ENCODE measurements around the gene CLDN9.

The CLDN9 gene

DNA sequence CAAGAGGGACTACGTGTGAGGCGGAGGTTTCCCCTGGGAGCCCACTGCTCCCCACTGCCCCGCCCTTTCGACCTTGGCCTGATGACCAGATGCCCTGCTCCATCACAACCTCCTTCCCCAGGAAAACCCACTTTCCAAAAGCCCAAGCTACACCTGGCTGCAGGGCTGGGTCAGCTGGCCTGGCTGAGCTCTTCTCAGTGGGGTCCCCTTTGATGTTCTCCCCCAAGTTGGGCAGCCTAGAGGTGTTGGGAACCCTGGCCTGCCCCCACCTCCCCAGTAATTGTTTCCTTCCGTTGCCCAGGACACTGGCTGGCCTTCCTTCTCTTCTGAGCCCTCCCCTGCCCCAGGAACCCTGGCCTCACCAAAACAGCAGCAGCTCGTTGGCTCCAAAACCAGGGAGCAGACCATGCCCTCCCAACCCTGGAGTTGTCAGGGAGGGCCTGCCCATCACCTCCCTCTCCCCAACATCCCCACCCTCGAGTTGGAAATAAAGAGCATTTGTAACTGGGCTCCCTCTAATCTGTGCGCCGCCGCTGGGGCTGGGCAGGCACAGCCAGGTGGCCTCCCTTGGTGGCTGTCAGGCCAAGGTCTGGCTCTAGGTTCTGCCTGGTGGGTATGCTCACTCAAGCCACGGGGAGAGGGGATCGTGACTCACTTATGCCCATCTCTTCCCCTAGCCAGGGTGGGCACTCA lies 1.4 kb downstream of the CLDN9 start:
- Mint-ChIP-seq H3K4me1 (ENCODE audit: low read depth) (peaks cover 16% of the 10 kb centered on the region), H3K27me3 (peaks cover 76% of the 10 kb centered on the region), H3K9me3 (no peaks in the 10 kb centered on the region), H3K27ac (no peak overlapping the region), H3K36me3 (ENCODE audit: low read depth) (no peaks in the 10 kb centered on the region), H3K4me3 (no peak overlapping the region)
- intact Hi-C loops (cut with micrococcal nuclease) = no loop called here

DNA sequence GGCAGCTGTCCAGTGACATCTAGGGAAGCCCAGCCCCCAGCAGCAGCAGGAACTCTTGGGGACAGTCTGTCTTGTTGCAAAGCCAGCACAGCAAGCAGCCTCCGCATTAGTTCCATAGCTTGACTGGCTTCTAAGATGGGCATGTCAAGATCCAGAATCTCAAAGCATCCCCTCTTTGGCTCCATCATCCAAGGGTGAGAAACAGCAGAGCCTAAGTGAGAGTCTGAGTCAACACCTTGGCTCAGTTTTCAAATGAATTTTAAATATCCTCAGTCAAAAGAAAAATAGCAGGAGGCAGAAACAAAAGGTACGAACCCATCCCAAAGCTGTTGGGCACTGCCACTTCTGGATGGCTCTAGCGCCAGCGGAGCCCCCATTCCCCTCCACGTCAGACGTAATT lies 2.2 kb downstream of the CLDN9 start:
- intact Hi-C loops (cut with micrococcal nuclease) = no loop called here
- no peak overlapping the region for H3K4me3 Mint-ChIP-seq

DNA sequence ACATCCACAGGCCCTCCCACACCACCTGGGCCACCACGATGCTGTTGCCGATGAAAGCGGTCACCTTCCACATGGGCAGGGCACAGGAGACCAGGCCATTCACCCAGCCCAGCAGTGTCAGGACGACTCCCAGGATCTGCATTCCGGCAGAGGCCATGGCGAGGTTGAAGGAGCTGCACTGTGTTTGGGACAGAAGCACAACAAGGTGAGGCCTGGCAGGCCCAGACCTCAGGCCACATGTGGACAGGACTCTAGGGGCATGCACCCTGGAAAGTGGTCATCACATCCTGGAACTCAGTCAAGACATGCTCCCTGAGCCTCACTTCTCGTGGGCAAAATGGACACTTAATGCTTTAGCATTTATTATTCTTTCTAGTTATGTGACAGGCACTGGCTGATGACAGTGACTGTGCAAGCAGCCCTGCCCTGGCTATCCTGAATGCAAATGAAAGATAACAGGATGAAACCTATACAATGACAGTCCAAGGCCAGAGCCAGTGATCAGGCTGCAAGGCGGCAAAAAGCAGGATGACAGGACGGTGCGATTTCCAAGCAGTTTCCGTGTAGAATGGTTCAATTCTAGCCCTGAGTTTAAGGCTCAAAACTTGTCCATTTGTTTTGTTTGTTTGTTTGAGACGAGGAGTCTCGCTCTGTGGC lies 3.3 kb downstream of the CLDN9 start:
- Mint-ChIP-seq H3K36me3 (ENCODE audit: low read depth) (peaks cover 4% of the 10 kb centered on the region), H3K4me3 (no peak overlapping the region), H3K27ac (no peak overlapping the region), H3K4me1 (ENCODE audit: low read depth) (peaks cover 30% of the 10 kb centered on the region), H3K27me3 (peaks cover 79% of the 10 kb centered on the region), H3K9me3 (no peaks in the 10 kb centered on the region)
- intact Hi-C loops (cut with micrococcal nuclease) = no loop called here

More for the DNA sequence above, 2.2 kb downstream of the CLDN9 start:
- Mint-ChIP-seq H3K27me3 (peaks cover 82% of the 10 kb centered on the region), H3K36me3 (ENCODE audit: low read depth) (no peaks in the 10 kb centered on the region), H3K4me1 (ENCODE audit: low read depth) (peaks cover 24% of the 10 kb centered on the region), H3K9me3 (no peaks in the 10 kb centered on the region), H3K27ac (no peak overlapping the region)

DNA sequence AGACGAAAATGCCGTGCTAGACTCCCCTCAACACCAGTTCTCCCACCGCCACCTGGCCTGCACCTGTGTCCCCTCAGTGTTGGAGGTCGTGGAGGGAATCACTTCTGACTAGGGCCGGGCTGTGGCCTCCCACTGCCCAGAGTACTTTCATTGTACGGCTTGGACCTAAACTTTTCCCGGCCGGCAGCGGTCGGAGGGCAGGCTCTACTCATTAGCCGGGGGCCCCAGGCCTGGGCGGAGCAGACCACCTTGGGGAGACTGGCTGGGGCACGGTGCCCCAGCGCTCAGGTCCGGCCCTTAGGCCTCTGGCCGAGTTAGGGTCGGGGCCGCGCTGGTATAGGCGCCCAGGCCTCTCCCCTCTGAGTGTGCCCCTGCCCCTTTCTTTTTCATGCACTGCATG lies 4.6 kb downstream of the CLDN9 start:
- Mint-ChIP-seq H3K36me3 (ENCODE audit: low read depth) (peaks cover 4% of the 10 kb centered on the region), H3K4me1 (ENCODE audit: low read depth) (peaks cover 39% of the 10 kb centered on the region), H3K27ac (no peak overlapping the region), H3K4me3 (no peak overlapping the region), H3K27me3 (peaks cover 66% of the 10 kb centered on the region), H3K9me3 (no peaks in the 10 kb centered on the region)
- intact Hi-C loops (cut with micrococcal nuclease) = no loop called here

DNA sequence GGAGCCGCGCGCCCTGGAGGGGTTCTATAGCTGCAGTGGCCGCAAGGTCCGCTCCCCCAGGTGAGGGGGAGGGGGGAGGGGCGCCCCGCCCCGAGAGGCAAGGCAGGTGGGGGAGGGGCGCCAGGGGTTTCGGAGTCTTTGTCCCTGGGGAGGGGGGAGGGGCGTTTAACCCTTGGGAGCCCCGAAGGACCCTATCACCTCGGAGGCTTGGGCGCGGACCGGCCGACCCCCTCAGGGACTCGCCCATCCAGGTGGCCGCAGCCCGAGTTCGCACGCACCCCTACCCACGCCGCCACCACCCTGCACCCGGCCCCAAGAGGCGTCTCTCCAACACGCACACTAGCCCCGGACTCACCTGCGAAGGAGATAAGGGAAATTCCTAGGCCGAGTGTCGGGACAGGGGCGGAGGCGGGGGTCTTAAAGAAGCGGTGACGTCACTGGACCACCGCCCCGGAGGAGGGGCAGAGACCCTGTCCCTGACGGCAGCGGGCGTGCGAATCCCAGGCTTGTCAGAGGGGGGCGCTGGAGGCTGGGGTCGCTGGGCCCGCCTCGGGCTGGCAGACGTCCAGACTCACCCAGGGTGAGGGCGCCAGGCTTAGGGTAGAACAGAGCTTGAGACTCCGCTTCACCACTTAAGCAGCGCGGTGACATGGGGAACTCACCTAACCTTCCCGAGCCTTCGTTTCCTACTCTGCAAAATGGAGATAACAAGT lies 5.2 kb downstream of the CLDN9 start, which contains the start of gene CLDN6:
Gene CLDN6 (minus strand): TSS at position 390 of the 713 bp plus-strand sequence. CDS start 2,162 bp downstream, outside the sequence.
- intact Hi-C loops (cut with micrococcal nuclease) = no loop called here
- Mint-ChIP-seq H3K4me3 (no peak within 1 kb of the TSS), H3K27me3 (peaks cover 60% of the 10 kb centered on the region), H3K27ac (no peak within 1 kb of the TSS), H3K4me1 (ENCODE audit: low read depth) (peaks cover 44% of the 10 kb centered on the region), H3K9me3 (no peaks in the 10 kb centered on the region), H3K36me3 (ENCODE audit: low read depth) (peaks cover 9% of the 10 kb centered on the region)

DNA sequence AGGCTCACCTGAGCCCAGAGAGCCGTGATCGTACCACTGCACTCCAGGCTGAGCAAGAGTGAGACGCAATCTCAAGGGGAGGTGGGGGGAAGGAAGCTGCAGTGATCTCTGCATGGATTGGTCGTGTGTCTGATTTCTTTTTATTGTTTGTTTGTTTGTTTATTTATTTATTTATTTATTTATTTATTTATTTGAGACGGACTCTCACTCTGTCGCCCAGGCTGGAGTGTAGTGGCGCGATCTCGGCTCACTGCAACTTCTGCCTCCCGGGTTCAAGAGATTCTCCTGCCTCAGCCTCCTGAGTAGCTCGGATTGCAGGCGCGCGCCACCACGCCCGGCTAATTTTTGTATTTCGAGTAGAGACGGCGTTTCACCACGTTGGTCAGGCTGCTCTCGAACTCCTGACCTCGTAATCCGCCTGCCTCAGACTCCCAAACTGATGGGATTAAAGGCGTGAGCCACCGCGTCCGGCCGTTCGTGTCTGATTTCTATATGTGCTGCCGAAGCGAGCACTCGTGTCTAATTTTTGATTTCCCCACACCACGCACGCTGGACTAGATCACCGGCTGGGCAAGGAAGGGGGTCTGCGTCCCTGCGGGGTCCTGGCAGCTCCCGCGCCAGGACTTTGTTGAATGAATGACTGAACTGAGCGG lies 7.0 kb downstream of the CLDN9 start:
- peaks cover 22% of the 10 kb centered on the region for H3K36me3 Mint-ChIP-seq (ENCODE audit: low read depth)
- no peaks in the 10 kb centered on the region for H3K9me3 Mint-ChIP-seq
- intact Hi-C loops (cut with micrococcal nuclease) = loop anchor here (1.0 kb wide), 1 partner anchor 12 kb away; no protein-coding TSS in a partner anchor
- peaks cover 58% of the 10 kb centered on the region for H3K4me1 Mint-ChIP-seq (ENCODE audit: low read depth)
- H3K4me3 Mint-ChIP-seq = peak overlapping the region; percentile 81
- H3K27ac Mint-ChIP-seq = peak overlapping the region; percentile 90
- peaks cover 42% of the 10 kb centered on the region for H3K27me3 Mint-ChIP-seq

DNA sequence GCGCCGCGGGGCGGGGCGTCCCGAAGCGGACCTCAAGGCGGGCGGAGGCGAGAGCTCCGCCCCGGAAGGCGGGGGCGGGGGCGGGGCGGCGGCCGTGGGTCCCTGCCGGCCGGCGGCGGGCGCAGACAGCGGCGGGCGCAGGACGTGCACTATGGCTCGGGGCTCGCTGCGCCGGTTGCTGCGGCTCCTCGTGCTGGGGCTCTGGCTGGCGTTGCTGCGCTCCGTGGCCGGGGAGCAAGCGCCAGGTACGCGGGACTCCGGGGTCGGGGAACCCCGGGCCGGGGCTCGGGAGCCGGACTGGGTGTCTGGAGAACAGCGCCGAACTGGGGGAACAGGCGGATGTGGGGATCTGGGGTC lies 7.5 kb downstream of the CLDN9 start, which contains the start of gene TNFRSF12A:
Gene TNFRSF12A (plus strand): TSS at position 122 of the 357 bp plus-strand sequence. CDS start 30 bp downstream, at position 152.
- Mint-ChIP-seq H3K4me3 (peak within 1 kb of the TSS; percentile 81), H3K27ac (peak within 1 kb of the TSS; percentile 90), H3K36me3 (ENCODE audit: low read depth) (peaks cover 22% of the 10 kb centered on the region), H3K9me3 (no peaks in the 10 kb centered on the region), H3K4me1 (ENCODE audit: low read depth) (peaks cover 61% of the 10 kb centered on the region), H3K27me3 (peaks cover 37% of the 10 kb centered on the region)
- intact Hi-C loops (cut with micrococcal nuclease) = loop anchor here (1.0 kb wide), 1 partner anchor 13 kb away; no protein-coding TSS in a partner anchor

DNA sequence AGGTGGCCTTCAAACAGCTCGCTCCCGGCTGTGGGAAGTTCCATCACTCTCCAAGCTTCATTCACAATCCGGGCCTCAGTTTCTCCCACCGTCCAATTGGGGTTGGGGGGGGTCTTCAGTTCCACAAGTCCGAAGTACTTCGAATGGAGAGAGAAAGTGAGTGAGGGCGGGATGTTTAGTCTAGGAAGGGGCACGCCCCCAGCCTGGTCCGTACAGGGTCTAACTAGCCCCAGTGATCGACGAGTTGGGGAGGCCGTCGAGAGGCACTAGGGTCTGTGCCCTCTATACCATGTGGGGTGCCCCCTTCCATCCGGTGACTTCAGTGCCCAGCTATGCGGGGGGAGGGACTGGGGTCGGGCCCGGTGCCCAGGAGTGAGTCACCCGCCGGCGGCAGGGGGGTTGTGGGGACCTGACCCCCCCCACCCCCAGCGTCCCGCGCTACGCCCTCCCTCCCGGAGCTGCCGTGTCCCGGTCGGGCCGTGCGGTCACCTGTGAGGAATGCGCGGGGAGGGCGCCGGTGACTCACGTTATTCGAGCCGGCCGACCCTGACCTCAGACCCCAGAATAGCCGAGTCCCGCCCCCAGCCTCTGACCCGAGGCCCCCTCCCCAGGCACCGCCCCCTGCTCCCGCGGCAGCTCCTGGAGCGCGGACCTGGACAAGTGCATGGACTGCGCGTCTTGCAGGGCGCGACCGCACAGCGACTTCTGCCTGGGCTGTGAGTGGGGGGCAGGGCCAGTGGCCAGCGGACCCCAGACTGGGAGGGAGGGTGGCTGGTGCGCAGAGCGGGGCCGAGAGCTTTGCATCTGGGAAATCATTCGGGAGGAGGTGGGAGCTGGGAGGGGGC lies 8.1 kb downstream of the CLDN9 start:
- peaks cover 65% of the 10 kb centered on the region for H3K4me1 Mint-ChIP-seq (ENCODE audit: low read depth)
- peak overlapping the region; percentile 81 for H3K4me3 Mint-ChIP-seq
- intact Hi-C loops (cut with micrococcal nuclease) = loop anchor here (1.0 kb wide), 1 partner anchor 14 kb away; no protein-coding TSS in a partner anchor
- peaks cover 32% of the 10 kb centered on the region for H3K27me3 Mint-ChIP-seq
- peaks cover 28% of the 10 kb centered on the region for H3K36me3 Mint-ChIP-seq (ENCODE audit: low read depth)
- peak overlapping the region; percentile 90 for H3K27ac Mint-ChIP-seq
- H3K9me3 Mint-ChIP-seq = no peaks in the 10 kb centered on the region

DNA sequence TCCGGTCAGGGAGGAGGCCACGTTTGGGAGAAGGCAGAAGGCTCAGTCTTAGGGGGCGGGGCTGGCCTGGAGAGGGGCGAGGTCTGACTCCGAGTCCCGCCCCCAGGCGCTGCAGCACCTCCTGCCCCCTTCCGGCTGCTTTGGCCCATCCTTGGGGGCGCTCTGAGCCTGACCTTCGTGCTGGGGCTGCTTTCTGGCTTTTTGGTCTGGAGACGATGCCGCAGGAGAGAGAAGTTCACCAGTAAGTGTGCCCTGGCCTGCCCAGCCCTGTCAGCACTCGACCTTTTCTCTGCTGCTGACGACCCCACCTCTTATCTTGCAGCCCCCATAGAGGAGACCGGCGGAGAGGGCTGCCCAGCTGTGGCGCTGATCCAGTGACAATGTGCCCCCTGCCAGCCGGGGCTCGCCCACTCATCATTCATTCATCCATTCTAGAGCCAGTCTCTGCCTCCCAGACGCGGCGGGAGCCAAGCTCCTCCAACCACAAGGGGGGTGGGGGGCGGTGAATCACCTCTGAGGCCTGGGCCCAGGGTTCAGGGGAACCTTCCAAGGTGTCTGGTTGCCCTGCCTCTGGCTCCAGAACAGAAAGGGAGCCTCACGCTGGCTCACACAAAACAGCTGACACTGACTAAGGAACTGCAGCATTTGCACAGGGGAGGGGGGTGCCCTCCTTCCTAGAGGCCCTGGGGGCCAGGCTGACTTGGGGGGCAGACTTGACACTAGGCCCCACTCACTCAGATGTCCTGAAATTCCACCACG lies 8.9 kb downstream of the CLDN9 start:
- H3K4me1 Mint-ChIP-seq (ENCODE audit: low read depth) = peaks cover 65% of the 10 kb centered on the region
- H3K36me3 Mint-ChIP-seq (ENCODE audit: low read depth) = peaks cover 36% of the 10 kb centered on the region
- intact Hi-C loops (cut with micrococcal nuclease) = no loop called here
- H3K27ac Mint-ChIP-seq = peak overlapping the region; percentile 90
- H3K9me3 Mint-ChIP-seq = no peaks in the 10 kb centered on the region
- H3K4me3 Mint-ChIP-seq = peak overlapping the region; percentile 81
- peaks cover 28% of the 10 kb centered on the region for H3K27me3 Mint-ChIP-seq

DNA sequence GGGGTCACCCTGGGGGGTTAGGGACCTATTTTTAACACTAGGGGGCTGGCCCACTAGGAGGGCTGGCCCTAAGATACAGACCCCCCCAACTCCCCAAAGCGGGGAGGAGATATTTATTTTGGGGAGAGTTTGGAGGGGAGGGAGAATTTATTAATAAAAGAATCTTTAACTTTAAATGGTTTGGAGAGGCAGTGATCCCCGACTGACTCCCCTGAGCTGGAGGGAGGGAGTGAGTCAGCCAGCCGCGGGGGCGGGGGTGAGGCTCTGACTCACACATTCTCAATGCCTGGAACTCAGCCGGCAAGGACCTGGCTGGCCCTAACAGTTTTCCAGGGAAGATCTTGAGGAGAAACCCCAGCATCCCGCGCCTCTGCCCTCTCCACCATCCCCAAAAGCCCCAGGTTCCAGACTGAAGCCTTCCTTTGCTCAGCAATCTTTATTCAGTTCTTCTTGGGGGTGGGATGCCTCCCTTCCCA lies 9.5 kb downstream of the CLDN9 start:
- intact Hi-C loops (cut with micrococcal nuclease) = no loop called here
- H3K9me3 Mint-ChIP-seq = no peaks in the 10 kb centered on the region
- peaks cover 65% of the 10 kb centered on the region for H3K4me1 Mint-ChIP-seq (ENCODE audit: low read depth)

DNA sequence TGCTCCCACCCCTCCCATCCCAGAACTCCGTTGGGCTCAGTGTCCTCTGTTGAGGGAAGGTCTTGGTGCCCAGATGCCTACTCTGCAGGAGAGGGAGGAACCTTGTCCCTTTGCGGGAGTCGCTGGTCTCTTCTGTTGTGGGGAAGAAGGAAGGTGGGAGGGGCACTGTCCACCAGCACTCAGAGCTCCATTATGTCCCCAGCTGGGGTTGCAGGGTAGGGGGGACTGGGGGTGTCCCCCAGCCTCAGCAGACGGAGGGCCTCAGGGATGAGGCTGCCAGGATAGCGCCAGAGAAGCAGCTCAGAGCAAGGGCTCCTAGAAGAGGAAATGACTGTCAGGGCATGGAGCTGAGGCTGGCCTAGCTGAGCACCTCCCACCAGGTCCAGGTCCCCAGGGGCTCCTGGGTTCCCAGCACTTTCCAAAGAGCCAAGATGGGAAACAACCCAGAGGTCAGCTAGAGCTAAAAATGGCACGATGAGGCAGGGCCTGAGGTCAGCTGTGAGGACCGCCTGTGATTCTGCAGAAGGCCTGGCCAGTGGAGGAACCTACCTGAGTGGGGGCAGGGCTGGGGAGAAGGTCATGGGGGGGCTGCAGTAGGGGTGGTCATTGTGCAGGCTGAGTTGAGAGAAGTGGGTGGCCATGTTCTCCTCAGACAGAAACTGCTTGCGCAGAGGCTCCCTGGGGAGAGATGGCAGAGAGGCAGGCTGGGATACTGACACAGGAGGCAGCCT lies 10.1 kb downstream of the CLDN9 start:
- intact Hi-C loops (cut with micrococcal nuclease) = no loop called here
- H3K4me1 Mint-ChIP-seq (ENCODE audit: low read depth) = peaks cover 67% of the 10 kb centered on the region

More for the DNA sequence above, 9.5 kb downstream of the CLDN9 start:
- peak overlapping the region; percentile 81 for H3K4me3 Mint-ChIP-seq
- H3K36me3 Mint-ChIP-seq (ENCODE audit: low read depth) = peaks cover 43% of the 10 kb centered on the region
- peaks cover 22% of the 10 kb centered on the region for H3K27me3 Mint-ChIP-seq
- peak overlapping the region; percentile 90 for H3K27ac Mint-ChIP-seq

DNA sequence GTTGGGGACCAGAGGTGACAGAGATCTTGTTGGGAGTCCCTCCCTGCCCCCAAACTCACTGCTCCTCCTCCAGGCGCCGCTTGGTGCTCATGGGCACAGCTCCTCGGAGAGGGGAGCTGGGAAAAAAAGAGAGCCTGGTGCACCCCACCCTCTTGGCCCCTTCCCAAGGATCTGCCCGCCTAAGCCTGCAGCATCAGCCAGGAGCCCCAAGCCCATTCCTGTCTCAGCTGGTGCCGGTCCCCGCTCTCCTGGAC lies 10.6 kb downstream of the CLDN9 start:
- Mint-ChIP-seq H3K27me3 (peaks cover 17% of the 10 kb centered on the region), H3K27ac (peak overlapping the region; percentile 90), H3K4me3 (peak overlapping the region; percentile 81), H3K9me3 (no peaks in the 10 kb centered on the region), H3K36me3 (ENCODE audit: low read depth) (peaks cover 50% of the 10 kb centered on the region), H3K4me1 (ENCODE audit: low read depth) (peaks cover 67% of the 10 kb centered on the region)
- intact Hi-C loops (cut with micrococcal nuclease) = no loop called here

More for the DNA sequence above, 10.1 kb downstream of the CLDN9 start:
- peak overlapping the region; percentile 81 for H3K4me3 Mint-ChIP-seq
- peaks cover 20% of the 10 kb centered on the region for H3K27me3 Mint-ChIP-seq
- H3K9me3 Mint-ChIP-seq = no peaks in the 10 kb centered on the region
- peaks cover 49% of the 10 kb centered on the region for H3K36me3 Mint-ChIP-seq (ENCODE audit: low read depth)
- peak overlapping the region; percentile 90 for H3K27ac Mint-ChIP-seq

All from dendritic cell treated with granulocyte-macrophage colony-stimulating factor and Interleukin-4, amounts not matched to agents 40 ng/mL and 50 ng/mL, for 4 days (primary cell).